PC-3 (cell line): ENCODE results near the gene AEBP2. TPM values are rescaled to one million over a fixed set of nuclear protein-coding genes. Genes with fewer than 3 reads are reported as not detected.

Experiments
- ATAC-seq: fragments of 200-7000 bp; cut with Tn5 transposase; 2 replicates; pipeline ENCODE4 v1.9.1; 2020; ENCODE audit warnings: mild to moderate bottlenecking, moderate library complexity
- BruUV-seq: library from RNA; stranded (reverse); fragments of 400-500 nt; replicated peaks from 2 replicates; lab custom pipeline; 2021; lab: Mats Ljungman, UMichigan
- CTCF ChIA-PET: fragments of 300-600 bp; sonication (Branson Sonifier 250); formaldehyde crosslinking; loops from one replicate; lab custom pipeline; 2022; ENCODE audit warnings: antibody characterized with exemption; lab: Charles Lee
- POLR2A ChIA-PET: fragments of 300-600 bp; sonication (Branson Sonifier 250); formaldehyde crosslinking; loops from one replicate; lab custom pipeline; 2022; ENCODE audit warnings: antibody characterized with exemption; ENCODE audit not compliant: unreplicated experiment; lab: Charles Lee
- DNase-seq: peaks from one replicate; pipeline ENCODE4 v3.0.0-alpha.2; 2015
- H2AFZ ChIP-seq: fragments of 300-600 bp; sonication (generic); 2 replicates; pipeline ENCODE4 v1.6.0; 2016; ENCODE audit warnings: antibody characterized with exemption, low read length
- H3F3A ChIP-seq: fragments of 300-600 bp; sonication (generic); one replicate; pipeline ENCODE4 v1.6.0; 2017; ENCODE audit warnings: antibody characterized with exemption, low read length, control low read depth, mild to moderate bottlenecking; ENCODE audit not compliant: unreplicated experiment
- H3K27ac ChIP-seq: fragments of 300-600 bp; sonication (generic); 2 replicates; pipeline ENCODE4 v1.5.1; 2016; ENCODE audit warnings: mild to moderate bottlenecking, low read length
- H3K27me3 ChIP-seq: fragments of 300-600 bp; sonication (generic); 2 replicates; pipeline ENCODE4 v1.6.1; 2016; ENCODE audit warnings: low read length, mixed read lengths
- H3K36me3 ChIP-seq: fragments of 300-600 bp; sonication (generic); 2 replicates; pipeline ENCODE4 v1.6.1; 2016; ENCODE audit warnings: low read depth, mixed run types, low read length, mixed read lengths
- H3K4me1 ChIP-seq: fragments of 300-600 bp; sonication (generic); 2 replicates; pipeline ENCODE4 v1.5.1; 2016; ENCODE audit warnings: low read length; ENCODE audit not compliant: insufficient read depth
- H3K4me2 ChIP-seq: fragments of 300-600 bp; sonication (generic); 2 replicates; pipeline ENCODE4 v1.6.0; 2016; ENCODE audit warnings: low read length
- H3K4me3 ChIP-seq: fragments of 300-600 bp; sonication (generic); 2 replicates; pipeline ENCODE4 v1.5.1; 2016; ENCODE audit warnings: mild to moderate bottlenecking, low read length, mixed read lengths
- H3K79me2 ChIP-seq: fragments of 300-600 bp; sonication (generic); 2 replicates; pipeline ENCODE4 v1.6.1; 2017; ENCODE audit warnings: low read length, mixed read lengths
- H3K9ac ChIP-seq: fragments of 300-600 bp; sonication (generic); 2 replicates; pipeline ENCODE4 v1.6.0; 2016; ENCODE audit warnings: mild to moderate bottlenecking, low read length
- H3K9me2 ChIP-seq: fragments of 300-600 bp; sonication (generic); replicated peaks from 2 replicates; pipeline ENCODE4 v1.6.1; 2016; ENCODE audit warnings: mixed run types, low read length, mixed read lengths
- H3K9me3 ChIP-seq: fragments of 300-600 bp; sonication (generic); 2 replicates; pipeline ENCODE4 v1.6.1; 2016; ENCODE audit warnings: low read length, mixed read lengths
- H4K20me1 ChIP-seq: fragments of 300-600 bp; sonication (generic); 2 replicates; pipeline ENCODE4 v1.6.1; 2016; ENCODE audit warnings: low read length, mixed read lengths
- CTCF ChIP-seq: fragments of 300-600 bp; sonication (generic); conservative IDR thresholded peaks from 2 replicates; pipeline ENCODE4 v1.5.1; 2017; ENCODE audit warnings: antibody characterized with exemption, low read depth, mild to moderate bottlenecking, low read length
- EZH2 ChIP-seq: fragments of 300-600 bp; sonication (generic); IDR thresholded peaks from one replicate; pipeline ENCODE4 v1.6.1; 2017; ENCODE audit warnings: antibody characterized with exemption, mild to moderate bottlenecking, low read length; ENCODE audit not compliant: unreplicated experiment
- EZH2phosphoT487 ChIP-seq: fragments of 300-600 bp; sonication (generic); IDR thresholded peaks from 2 replicates; pipeline ENCODE4 v1.6.1; 2018; ENCODE audit warnings: mild to moderate bottlenecking, antibody characterized with exemption, low read length, borderline replicate concordance
- intact Hi-C: fragments of 100-400 bp; cut with micrococcal nuclease; formaldehyde crosslinking; loops from 2 replicates; pipeline ENCODE4 v1.9.0; 2023
- total RNA-seq: library from RNA; depleted of rRNA; stranded (reverse); fragments of >200 nt; gene quantifications from 2 replicates; pipeline ENCODE4 v1.2.3, GENCODE V29; 2014

Gene AEBP2
- total RNA-seq, 1 experiment from 2014 or later, result 10.2 TPM

- no peaks in the 10 kb centered on the region for H3K9me2 ChIP-seq
- POLR2A ChIA-PET, result no interaction called here
- ATAC-seq, result no peak
- H3F3A ChIP-seq, result no peaks in the 10 kb centered on the region
- no peaks in the 10 kb centered on the region for H3K4me1 ChIP-seq
- H3K4me2 ChIP-seq, result no peak overlapping the region
- no peaks in the 10 kb centered on the region for H3K36me3 ChIP-seq
- no peaks in the 10 kb centered on the region for H4K20me1 ChIP-seq
- no peaks in the 10 kb centered on the region for H3K27me3 ChIP-seq
- no peak overlapping the region for H2AFZ ChIP-seq
- H3K79me2 ChIP-seq, result no peaks in the 10 kb centered on the region
- H3K27ac ChIP-seq, result no peak overlapping the region
- no peaks in the 10 kb centered on the region for H3K9me3 ChIP-seq
- H3K9ac ChIP-seq, result no peak overlapping the region
- CTCF ChIA-PET, result no interaction called here
- no TSS peak for BruUV-seq
- DNase-seq, result no peak
- no peak for TF ChIP-seq CTCF
- TF ChIP-seq EZH2phosphoT487, result no peak
- no peak for TF ChIP-seq EZH2
- H3K4me3 ChIP-seq, result no peak overlapping the region
- intact Hi-C loops, result no loop called here
These were observed 113.9 kb downstream of the AEBP2 start for GRCh38 chr12:19553175-19553574.

- Histone ChIP-seq H3K79me2 (no peaks in the 10 kb centered on the region), H3K27ac (no peak overlapping the region), H3K4me2 (no peak overlapping the region), H3K9me2 (no peaks in the 10 kb centered on the region), H3F3A (no peaks in the 10 kb centered on the region), H2AFZ (no peak overlapping the region), H3K9ac (no peak overlapping the region), H4K20me1 (no peaks in the 10 kb centered on the region), H3K4me1 (no peaks in the 10 kb centered on the region), H3K9me3 (no peaks in the 10 kb centered on the region), H3K4me3 (no peak overlapping the region), H3K36me3 (no peaks in the 10 kb centered on the region), H3K27me3 (no peaks in the 10 kb centered on the region)
- ATAC-seq, result no peak
- DNase-seq, result no peak
- intact Hi-C loops, result no loop called here
- POLR2A ChIA-PET, result no interaction called here
- CTCF ChIA-PET, result interaction anchor here (0.6 kb wide), 1 partner anchor 145 kb away, joined by 3 read pairs; no protein-coding TSS in a partner anchor
- TF ChIP-seq CTCF (no peak), EZH2 (no peak), EZH2phosphoT487 (no peak)
- BruUV-seq, result no TSS peak
These were observed 122.2 kb downstream of the AEBP2 start for GRCh38 chr12:19561411-19561961.
